ENCODE data around the gene CHST7.
A peak's percentile ranks its signal among the peaks of the same experiment; 100 is the strongest.

CHST7 gene

DNA sequence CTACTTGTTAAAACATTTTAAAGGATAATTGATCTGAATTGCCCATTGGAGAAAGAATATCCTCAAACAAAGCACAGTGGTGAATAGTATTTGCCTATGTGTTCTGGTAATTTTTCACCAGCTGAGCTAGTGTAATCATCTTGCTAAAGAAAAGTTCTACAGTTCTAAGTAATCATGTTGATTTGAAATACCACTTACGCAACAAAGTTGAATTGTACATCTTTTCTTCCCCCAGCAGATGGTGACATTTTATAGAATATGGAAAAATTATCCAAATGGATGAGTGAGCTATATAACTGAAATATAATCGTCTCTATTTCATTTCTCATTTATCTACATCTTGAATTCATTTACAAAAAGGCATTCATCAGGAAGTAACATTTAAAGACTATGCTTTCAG, 18.6 kb upstream of the CHST7 start:
- H3K9ac ChIP-seq (ENCODE audit: low read depth, low read length), result no peak overlapping the region
- no peak for TF ChIP-seq EZH2 (IDR thresholded peaks at IDR 0.05; ENCODE audit: borderline replicate concordance, low read depth, low read length, severe bottlenecking)
- TF ChIP-seq, protein P1, sequence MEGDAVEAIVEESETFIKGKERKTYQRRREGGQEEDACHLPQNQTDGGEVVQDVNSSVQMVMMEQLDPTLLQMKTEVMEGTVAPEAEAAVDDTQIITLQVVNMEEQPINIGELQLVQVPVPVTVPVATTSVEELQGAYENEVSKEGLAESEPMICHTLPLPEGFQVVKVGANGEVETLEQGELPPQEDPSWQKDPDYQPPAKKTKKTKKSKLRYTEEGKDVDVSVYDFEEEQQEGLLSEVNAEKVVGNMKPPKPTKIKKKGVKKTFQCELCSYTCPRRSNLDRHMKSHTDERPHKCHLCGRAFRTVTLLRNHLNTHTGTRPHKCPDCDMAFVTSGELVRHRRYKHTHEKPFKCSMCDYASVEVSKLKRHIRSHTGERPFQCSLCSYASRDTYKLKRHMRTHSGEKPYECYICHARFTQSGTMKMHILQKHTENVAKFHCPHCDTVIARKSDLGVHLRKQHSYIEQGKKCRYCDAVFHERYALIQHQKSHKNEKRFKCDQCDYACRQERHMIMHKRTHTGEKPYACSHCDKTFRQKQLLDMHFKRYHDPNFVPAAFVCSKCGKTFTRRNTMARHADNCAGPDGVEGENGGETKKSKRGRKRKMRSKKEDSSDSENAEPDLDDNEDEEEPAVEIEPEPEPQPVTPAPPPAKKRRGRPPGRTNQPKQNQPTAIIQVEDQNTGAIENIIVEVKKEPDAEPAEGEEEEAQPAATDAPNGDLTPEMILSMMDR (IDR thresholded peaks at IDR 0.05; ENCODE audit: borderline replicate concordance, extremely low read depth, low read length, poor library complexity, severe bottlenecking), result peak; percentile 27
- H3K4me3 ChIP-seq (ENCODE audit: low read depth in 1 of 2, low read length in 2 of 2), result no peak overlapping the region
- DNase-seq, result no peak
- no peaks in the 10 kb centered on the region for H3K79me2 ChIP-seq (ENCODE audit: insufficient read depth, low read length)
- H3K9me3 ChIP-seq (ENCODE audit: insufficient read depth, low read length, severe bottlenecking), result no peaks in the 10 kb centered on the region
- no peak overlapping the region for H3K27ac ChIP-seq (ENCODE audit: low read length)
- no peaks in the 10 kb centered on the region for H4K20me1 ChIP-seq (ENCODE audit: insufficient read depth, low read length)
- H3K4me1 ChIP-seq (ENCODE audit: insufficient read depth, low read length), result no peaks in the 10 kb centered on the region
- no peak overlapping the region for H2AFZ ChIP-seq (ENCODE audit: low read depth, low read length)
- H3K4me2 ChIP-seq (ENCODE audit: insufficient read depth, low read length), result no peak overlapping the region
- no peaks in the 10 kb centered on the region for H3K27me3 ChIP-seq (ENCODE audit: insufficient read depth, low read length, poor library complexity)
- no peaks in the 10 kb centered on the region for H3K36me3 ChIP-seq (ENCODE audit: insufficient read depth, low read length)
- no peak for ATAC-seq (ENCODE audit: insufficient read depth, low read depth)

DNA sequence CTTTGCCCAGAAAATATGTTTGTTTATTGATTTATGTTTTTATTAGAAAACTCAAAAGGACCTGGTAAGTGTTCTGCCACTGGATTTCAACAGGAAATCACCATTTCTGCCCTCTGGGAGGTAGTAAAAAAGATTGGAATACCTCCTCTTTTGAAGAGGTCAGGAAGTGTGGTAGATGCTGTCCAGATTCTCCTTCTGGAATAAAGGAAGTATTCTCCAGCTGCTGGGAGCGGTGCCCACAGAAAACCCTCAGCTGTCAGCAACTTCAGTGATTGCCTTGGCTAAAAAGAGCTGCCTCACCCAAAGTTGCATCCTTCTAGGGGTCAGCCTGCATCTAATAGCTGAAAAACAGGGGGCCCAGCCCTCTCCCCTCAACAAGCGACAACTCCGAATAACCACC, 14.5 kb upstream of the CHST7 start:
- Histone ChIP-seq H3K79me2 (ENCODE audit: insufficient read depth, low read length) (no peaks in the 10 kb centered on the region), H3K27me3 (ENCODE audit: insufficient read depth, low read length, poor library complexity) (no peaks in the 10 kb centered on the region), H4K20me1 (ENCODE audit: insufficient read depth, low read length) (no peaks in the 10 kb centered on the region), H3K9ac (ENCODE audit: low read depth, low read length) (no peak overlapping the region), H3K36me3 (ENCODE audit: insufficient read depth, low read length) (no peaks in the 10 kb centered on the region), H3K27ac (ENCODE audit: low read length) (no peak overlapping the region), H3K4me1 (ENCODE audit: insufficient read depth, low read length) (no peaks in the 10 kb centered on the region), H3K4me3 (ENCODE audit: low read depth in 1 of 2, low read length in 2 of 2) (no peak overlapping the region), H2AFZ (ENCODE audit: low read depth, low read length) (no peak overlapping the region), H3K4me2 (ENCODE audit: insufficient read depth, low read length) (no peak overlapping the region), H3K9me3 (ENCODE audit: insufficient read depth, low read length, severe bottlenecking) (no peaks in the 10 kb centered on the region)
- DNase-seq (no peak), ATAC-seq (ENCODE audit: insufficient read depth, low read depth) (no peak)
- no peak for TF ChIP-seq EZH2 (IDR thresholded peaks at IDR 0.05; ENCODE audit: borderline replicate concordance, low read depth, low read length, severe bottlenecking)
- TF ChIP-seq, protein P1 (IDR thresholded peaks at IDR 0.05; ENCODE audit: borderline replicate concordance, extremely low read depth, low read length, poor library complexity, severe bottlenecking), result no peak

DNA sequence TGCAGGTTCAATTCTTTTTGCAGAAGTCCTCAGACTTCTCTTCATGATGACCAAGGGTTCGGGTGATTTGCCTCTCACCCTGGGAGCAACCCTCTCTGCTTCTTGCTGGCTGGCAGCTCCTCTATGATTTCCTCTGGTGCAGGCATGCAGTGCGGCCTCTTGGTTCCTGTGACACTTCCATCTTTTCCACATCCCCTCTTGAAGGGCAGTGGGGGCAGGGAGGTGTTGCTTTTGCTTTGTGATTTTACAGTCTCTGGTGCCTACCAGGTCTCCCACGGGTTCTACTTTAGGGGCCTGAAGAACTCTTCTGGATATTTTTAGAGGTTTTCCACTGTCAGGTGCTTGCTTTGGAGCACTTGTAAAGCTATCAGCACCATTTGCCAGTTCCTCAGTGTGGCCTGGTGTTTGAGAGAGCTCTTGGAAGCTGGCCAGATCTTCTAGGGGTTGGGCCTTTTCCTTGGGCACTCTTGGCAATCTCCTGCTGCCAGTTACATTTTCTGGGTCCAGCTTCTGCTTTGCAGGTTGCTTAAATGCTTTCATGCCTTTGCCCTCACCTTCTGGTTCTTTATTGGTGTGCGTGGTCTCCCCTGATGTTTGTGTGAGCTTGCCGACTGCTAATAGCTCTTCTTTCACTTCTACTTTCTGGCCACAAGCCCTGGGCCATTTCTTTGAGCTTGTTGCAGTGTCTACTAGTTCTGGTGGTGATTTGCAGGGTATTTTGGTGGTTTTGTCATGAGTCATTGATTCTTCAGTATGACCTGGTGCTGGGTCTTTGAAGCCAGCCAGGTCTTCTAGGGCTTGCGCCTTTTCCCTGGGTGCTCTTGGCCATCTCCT, 11.5 kb upstream of the CHST7 start:
- Histone ChIP-seq H3K4me2 (ENCODE audit: insufficient read depth, low read length) (no peak overlapping the region), H3K27ac (ENCODE audit: low read length) (no peak overlapping the region), H3K27me3 (ENCODE audit: insufficient read depth, low read length, poor library complexity) (no peaks in the 10 kb centered on the region), H3K36me3 (ENCODE audit: insufficient read depth, low read length) (no peaks in the 10 kb centered on the region), H3K4me3 (ENCODE audit: low read depth in 1 of 2, low read length in 2 of 2) (no peak overlapping the region), H3K9ac (ENCODE audit: low read depth, low read length) (no peak overlapping the region), H3K9me3 (ENCODE audit: insufficient read depth, low read length, severe bottlenecking) (no peaks in the 10 kb centered on the region), H4K20me1 (ENCODE audit: insufficient read depth, low read length) (no peaks in the 10 kb centered on the region), H3K79me2 (ENCODE audit: insufficient read depth, low read length) (no peaks in the 10 kb centered on the region), H2AFZ (ENCODE audit: low read depth, low read length) (no peak overlapping the region), H3K4me1 (ENCODE audit: insufficient read depth, low read length) (no peaks in the 10 kb centered on the region)
- DNase-seq, result no peak
- no peak for TF ChIP-seq EZH2 (IDR thresholded peaks at IDR 0.05; ENCODE audit: borderline replicate concordance, low read depth, low read length, severe bottlenecking)
- TF ChIP-seq, protein P1 (IDR thresholded peaks at IDR 0.05; ENCODE audit: borderline replicate concordance, extremely low read depth, low read length, poor library complexity, severe bottlenecking), result no peak
- ATAC-seq (ENCODE audit: insufficient read depth, low read depth), result no peak

Measured in DND-41 (cell line).